ENCODE results near the gene HMCN1.

HMCN1 gene

GRCh38 chr1:185808631-185809030 lies 74.4 kb downstream of the HMCN1 start:
- DNase-seq, result no peak

GRCh38 chr1:185811073-185811709 lies 77.0 kb downstream of the HMCN1 start:
- no peak for DNase-seq

DNA sequence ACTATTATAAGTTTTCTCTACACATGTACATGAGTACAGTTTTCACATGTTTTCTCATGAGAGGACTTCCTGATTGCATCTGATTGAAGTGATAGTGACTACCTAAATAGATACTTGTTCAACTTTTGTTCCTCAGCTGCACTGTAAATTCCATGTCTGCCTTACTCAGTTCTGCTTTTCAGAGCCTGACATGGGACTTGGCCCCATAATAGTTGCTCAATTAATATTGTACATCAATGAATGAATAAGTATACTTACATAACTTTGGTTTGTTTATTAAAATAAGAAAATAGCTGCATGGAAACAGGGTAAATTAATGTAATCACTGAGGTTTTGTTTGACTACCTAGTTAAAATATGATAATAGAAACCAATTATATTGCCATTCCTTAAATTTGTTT lies 78.7 kb downstream of the HMCN1 start:
- no peak for DNase-seq

- peak; percentile 24 for DNase-seq
Observed at GRCh38 chr1:185813401-185813979, 79.3 kb downstream of the HMCN1 start.

DNA sequence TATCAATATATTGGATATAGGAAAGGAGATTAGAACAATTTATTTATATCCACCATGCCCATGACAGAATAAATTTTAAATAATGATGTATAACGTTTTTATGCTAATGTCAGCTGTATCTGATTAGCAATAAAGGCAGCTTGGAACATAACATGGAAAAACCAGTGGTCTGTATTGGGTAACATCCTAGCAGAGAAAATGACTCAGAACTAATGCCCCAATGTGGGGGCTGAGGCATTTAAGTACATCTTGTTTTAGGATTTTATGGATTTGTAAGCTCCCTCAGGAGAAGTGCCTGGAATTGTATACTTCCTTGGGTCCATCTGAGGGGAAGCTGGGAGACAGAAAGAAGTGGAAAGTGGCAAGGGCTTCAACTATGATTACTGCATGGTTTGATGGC lies 82.3 kb downstream of the HMCN1 start:
- DNase-seq, result no peak

- no peak for DNase-seq
Observed at GRCh38 chr1:185819798-185820197, 85.6 kb downstream of the HMCN1 start.

DNA sequence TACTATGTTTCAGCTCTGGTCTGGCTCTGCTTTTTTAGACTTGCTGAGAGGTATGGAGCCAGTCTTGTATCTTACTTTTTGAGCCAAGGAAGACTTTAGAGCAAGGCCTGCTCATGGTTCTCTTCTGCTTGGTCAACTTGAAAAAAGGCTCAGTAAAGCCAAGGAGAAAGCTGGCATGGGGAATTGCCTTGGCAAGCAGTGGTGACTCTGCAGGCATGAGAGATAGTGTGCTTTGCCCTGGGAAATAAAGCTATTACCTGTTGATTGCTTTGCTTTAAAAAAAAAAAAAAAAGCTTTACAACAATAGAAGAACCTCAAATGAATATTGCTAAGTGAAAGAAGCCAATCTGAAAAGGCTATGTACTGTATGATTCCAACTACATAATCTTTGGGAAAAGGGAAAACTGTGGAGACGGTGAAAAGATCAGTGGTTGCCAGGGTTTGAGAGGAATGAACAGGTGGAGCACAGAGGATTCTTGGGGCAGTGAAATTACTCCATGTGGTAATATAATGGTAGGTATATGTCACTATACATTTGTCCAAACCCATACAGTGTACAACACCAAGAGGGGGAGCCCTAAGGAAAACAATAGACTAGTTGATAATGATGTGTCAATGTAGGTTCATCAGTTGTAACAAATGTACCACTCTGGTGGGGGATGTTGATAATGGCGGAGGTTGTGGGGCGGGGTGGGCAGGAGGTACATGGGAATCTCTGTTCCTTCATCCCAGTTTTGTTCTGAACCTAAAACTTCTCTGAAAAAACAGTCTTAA lies 87.6 kb downstream of the HMCN1 start:
- DNase-seq, result no peak

DNA sequence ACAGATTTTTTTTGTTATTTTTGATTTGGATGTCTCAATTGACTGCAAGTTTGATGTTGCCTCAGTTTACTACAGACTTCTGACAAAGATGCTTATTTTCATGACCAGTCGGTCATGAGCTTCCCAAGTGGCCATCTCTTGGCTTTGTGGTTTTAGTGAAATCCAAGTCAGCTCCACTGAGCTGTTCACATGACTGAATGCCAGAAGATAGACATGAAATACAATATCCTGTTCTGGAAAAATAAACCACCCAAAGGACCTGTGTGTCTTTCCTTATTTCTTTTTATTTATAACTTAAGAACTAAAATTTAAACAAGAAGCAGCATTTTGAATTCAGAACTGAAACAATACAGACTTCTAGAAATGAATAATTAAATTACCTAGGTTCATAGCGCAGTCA lies 89.3 kb downstream of the HMCN1 start:
- no peak for DNase-seq

DNA sequence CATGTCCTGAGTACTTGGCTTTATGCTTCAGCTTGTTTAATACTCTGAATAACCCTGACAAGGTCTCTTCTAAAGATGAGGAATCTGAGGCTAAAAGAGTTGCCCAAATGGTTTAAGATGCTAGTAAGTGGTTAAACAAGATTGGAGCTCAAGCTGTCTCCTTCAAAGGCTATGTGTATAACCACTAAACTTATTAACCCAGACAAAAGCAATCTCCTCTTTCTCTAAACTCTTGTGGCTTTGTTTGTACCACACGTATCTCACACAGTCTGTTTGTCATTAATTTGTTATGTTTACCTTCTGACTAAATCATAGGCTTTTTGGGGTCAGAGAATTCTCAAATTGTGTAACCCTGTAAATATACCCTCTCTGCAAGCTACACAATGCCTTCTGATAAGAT lies 89.9 kb downstream of the HMCN1 start:
- DNase-seq, result no peak

- no peak for DNase-seq
Observed at GRCh38 chr1:185825556-185825955, 91.4 kb downstream of the HMCN1 start.

- DNase-seq, result no peak
Observed at GRCh38 chr1:185834371-185834905, 100.2 kb downstream of the HMCN1 start.

- no peak for DNase-seq
Observed at GRCh38 chr1:185835191-185835590, 101.0 kb downstream of the HMCN1 start.

DNA sequence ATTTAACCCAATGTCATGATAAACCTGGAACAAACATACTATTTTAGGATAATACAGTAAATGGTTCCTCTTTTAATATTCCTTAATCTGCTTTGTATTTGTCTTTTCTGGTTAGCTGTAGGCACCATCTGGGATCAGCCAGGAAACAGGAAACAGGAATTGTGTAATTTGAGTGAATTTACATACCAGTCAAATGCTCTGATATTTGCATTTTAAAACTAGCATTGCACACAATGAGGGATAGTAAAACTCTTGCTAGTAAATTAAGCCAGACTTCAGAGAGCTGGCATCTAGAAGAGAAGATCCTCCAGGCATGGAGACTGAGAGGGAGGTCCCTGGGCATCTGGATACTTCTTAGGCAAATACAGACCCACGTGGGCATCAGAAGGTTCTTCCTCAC lies 103.5 kb downstream of the HMCN1 start:
- no peak for DNase-seq

DNA sequence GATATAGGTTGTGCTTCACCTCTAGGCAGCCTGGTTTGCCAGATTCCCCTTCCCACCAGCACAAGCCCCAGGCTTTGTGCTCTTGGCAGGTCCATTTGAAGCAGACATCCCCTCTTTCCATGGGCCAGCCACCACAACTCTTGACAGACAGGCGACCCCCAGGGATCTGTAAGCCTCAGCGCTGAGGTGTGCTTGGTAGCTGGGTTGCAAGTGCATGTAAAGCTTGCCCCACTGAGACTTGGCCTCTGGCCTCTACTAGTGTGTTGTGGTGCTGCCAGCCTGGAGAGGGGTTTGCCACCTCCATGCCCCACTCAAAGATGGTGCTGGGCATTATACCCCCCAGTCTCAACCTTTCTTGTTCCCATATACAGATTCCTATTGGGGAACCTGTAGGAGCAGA lies 103.9 kb downstream of the HMCN1 start:
- no peak for DNase-seq

DNA sequence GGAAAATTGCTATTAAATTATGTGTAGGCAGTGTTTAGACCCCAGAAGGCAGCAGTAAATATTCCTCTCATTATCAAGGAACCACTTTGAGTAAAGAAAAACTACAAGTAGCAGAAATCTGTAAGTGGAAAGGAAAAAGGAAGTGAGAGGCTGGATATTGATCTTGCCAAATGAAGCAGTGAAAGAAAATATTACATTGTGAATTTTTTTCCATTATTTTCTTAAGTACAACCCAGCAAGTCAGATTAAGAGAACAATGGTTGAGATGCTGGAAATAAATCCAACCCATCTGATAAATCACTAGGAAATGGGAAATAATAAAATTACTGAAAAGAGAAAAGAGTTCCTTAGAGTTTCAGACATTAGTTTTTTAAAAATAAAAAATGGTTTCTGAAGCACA lies 106.7 kb downstream of the HMCN1 start:
- DNase-seq, result no peak

DNA sequence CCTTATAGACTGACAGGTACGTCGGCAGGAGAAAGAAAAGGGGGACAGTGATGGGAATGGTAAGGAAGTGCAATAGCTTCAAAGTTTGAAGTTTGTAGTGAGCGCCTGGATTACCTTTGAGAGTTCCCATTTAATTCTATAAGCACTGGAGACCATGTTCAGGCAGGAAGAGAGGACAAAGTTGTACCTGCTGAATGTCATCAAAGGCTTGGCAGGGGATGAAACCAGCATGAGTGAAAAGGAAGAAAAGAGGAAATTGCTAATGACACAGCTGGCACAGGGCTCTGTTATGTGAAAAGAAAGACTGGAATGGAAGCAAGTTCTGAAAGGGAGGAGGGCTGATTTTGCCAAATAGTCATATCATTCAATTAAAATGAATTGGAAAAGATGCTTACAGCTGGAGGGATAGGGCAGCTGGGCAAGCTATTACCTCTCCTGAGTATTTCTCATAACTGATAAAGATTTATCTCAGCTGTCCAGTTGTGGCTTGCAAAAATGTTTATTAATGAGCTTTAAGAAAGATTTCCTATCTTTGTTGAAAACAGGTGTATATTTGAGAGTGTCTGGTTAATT lies 109.2 kb downstream of the HMCN1 start:
- no peak for DNase-seq

DNA sequence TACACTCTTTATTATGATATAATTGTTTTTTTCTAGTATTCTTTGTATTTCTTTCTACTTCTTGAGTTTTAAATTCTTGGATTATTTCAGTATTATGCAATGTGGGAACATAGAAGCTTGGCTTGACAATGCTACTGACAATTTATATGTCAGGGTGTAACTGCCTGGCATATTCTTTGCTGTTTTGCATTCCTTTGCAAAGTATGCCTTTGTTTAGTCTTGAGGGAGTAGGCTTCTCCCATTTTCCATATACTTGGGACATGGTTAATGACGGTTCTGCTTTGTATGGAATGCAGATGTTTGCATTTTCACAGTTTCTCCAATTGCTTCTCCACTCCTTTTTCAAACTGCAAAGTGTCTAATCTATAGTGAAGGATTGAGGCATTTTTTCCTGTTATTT lies 109.8 kb downstream of the HMCN1 start:
- DNase-seq, result no peak

DNA sequence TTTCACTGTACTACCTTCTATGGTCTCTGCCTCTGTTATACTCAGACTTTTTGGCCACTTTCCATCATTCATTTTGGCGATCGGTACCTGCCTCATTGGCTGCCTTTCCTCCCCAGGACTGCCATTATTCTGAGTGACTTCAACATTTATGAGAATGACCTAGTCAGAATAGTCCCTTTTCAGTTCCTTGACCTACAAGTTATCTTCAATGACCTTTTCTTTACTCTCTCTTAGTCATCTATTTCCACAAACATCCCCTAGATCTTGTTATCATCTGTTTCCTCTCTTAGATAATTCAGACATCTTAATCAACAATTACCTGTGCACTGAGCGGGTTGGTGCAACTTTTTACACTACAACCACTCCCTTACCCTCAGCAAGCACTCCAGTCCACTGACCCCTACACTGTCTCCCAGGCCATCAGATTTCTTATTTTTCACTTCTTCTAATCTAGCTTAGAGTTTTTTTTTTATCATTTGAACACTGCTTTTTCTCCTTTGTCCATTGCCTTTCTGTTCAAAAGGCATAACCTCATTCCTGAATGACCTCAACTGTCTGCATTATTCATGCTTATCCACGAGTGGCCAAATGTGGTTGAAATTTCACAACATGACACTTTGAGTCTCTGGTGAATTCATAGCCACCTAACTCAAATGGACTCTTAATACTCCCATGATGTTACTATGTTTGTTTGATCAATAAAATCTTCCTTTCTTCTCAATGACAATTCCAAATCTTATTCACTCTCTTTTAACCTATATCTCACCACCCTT lies 112.7 kb downstream of the HMCN1 start:
- DNase-seq, result no peak

GRCh38 chr1:185849014-185849413 lies 114.8 kb downstream of the HMCN1 start:
- DNase-seq, result no peak

- DNase-seq, result no peak
Observed at GRCh38 chr1:185850366-185850765, 116.2 kb downstream of the HMCN1 start.

GRCh38 chr1:185853739-185854138 lies 119.5 kb downstream of the HMCN1 start:
- DNase-seq, result no peak

DNA sequence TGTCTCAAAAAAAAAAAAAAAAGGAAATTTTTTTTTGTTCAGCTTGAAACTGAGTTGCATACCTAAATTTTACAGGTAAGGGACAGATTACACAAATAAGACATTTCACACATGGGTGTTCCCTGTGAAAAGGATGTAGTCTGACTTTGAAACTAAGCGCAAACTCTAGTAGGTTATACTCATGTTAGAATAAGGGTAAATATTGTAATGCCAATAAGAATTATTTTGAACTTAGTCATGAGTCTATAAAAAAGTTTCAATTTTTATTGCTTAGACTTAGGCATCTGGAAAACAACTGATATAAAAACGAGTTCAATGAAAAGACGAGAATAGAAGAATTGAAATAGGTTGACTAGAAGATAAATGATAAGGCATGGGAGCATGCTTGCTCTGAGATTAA lies 122.3 kb downstream of the HMCN1 start:
- no peak for DNase-seq

- no peak for DNase-seq
Observed at GRCh38 chr1:185857442-185857841, 123.3 kb downstream of the HMCN1 start.
